Measurements from ENCODE around the gene RNF32. TPM values are rescaled to one million over a fixed set of nuclear protein-coding genes. Genes with fewer than 3 reads are reported as not detected.
"Not testable (repeated sequence)": the region's sequence is repeated elsewhere in the genome, so short reads cannot be mapped to it uniquely, and the experiment has no call there.

The RNF32 gene
- total RNA-seq, 1 donor from 2014 or later, result 1.6 TPM

GRCh38 chr7:156639426-156640256, 933 bp upstream of the RNF32 start:
- Mint-ChIP-seq H3K4me1 (ENCODE audit: low read depth) (peaks cover 13% of the 10 kb centered on the region), H3K9me3 (ENCODE audit: low read depth) (peaks cover 23% of the 10 kb centered on the region), H3K4me3 (ENCODE audit: low read depth) (peak overlapping the region; percentile 71), H3K36me3 (ENCODE audit: insufficient read depth) (peaks cover 13% of the 10 kb centered on the region), H3K27me3 (no peaks in the 10 kb centered on the region), H3K27ac (peak overlapping the region; percentile 93)
- no peak for TF ChIP-seq CTCF (IDR thresholded peaks at IDR 0.05; ENCODE audit: unreplicated experiment)
- no peak for DNase-seq (ENCODE audit: low spot score, unreplicated experiment)

- H3K4me1 Mint-ChIP-seq (ENCODE audit: low read depth), result peaks cover 8% of the 10 kb centered on the region
- no peaks in the 10 kb centered on the region for H3K27me3 Mint-ChIP-seq
- H3K4me3 Mint-ChIP-seq (ENCODE audit: low read depth), result peak overlapping the region; percentile 89
- H3K27ac Mint-ChIP-seq, result peak overlapping the region; percentile 94
- H3K36me3 Mint-ChIP-seq (ENCODE audit: insufficient read depth), result peaks cover 13% of the 10 kb centered on the region
- TF ChIP-seq CTCF (IDR thresholded peaks at IDR 0.05; ENCODE audit: unreplicated experiment), result no peak
- no peak for DNase-seq (ENCODE audit: low spot score, unreplicated experiment)
- peaks cover 23% of the 10 kb centered on the region for H3K9me3 Mint-ChIP-seq (ENCODE audit: low read depth)
Measured at GRCh38 chr7:156640949-156641485, 443 bp downstream of the RNF32 start.

- DNase-seq (ENCODE audit: low spot score, unreplicated experiment), result no peak
- Mint-ChIP-seq H3K9me3 (ENCODE audit: low read depth) (peaks cover 23% of the 10 kb centered on the region), H3K4me1 (ENCODE audit: low read depth) (peaks cover 8% of the 10 kb centered on the region), H3K27ac (no peak overlapping the region), H3K27me3 (no peaks in the 10 kb centered on the region), H3K4me3 (ENCODE audit: low read depth) (peak overlapping the region; percentile 38), H3K36me3 (ENCODE audit: insufficient read depth) (peaks cover 9% of the 10 kb centered on the region)
- TF ChIP-seq CTCF (IDR thresholded peaks at IDR 0.05; ENCODE audit: unreplicated experiment), result no peak
Measured at GRCh38 chr7:156642306-156643045, 1.9 kb downstream of the RNF32 start.

- H3K4me1 Mint-ChIP-seq (ENCODE audit: low read depth); H3K4me3 Mint-ChIP-seq (ENCODE audit: low read depth); DNase-seq (ENCODE audit: low spot score, unreplicated experiment); H3K27me3 Mint-ChIP-seq; H3K27ac Mint-ChIP-seq: not testable (repeated sequence)
- peaks cover 27% of the 10 kb centered on the region for H3K9me3 Mint-ChIP-seq (ENCODE audit: low read depth)
- H3K36me3 Mint-ChIP-seq (ENCODE audit: insufficient read depth), result peaks cover 11% of the 10 kb centered on the region
Measured at GRCh38 chr7:156647330-156647729, 6.8 kb downstream of the RNF32 start.

GRCh38 chr7:156650042-156650441, 9.5 kb downstream of the RNF32 start:
- Mint-ChIP-seq H3K27ac (no peak overlapping the region), H3K4me3 (ENCODE audit: low read depth) (no peak overlapping the region), H3K4me1 (ENCODE audit: low read depth) (peaks cover 5% of the 10 kb centered on the region), H3K36me3 (ENCODE audit: insufficient read depth) (peaks cover 16% of the 10 kb centered on the region), H3K27me3 (no peaks in the 10 kb centered on the region), H3K9me3 (ENCODE audit: low read depth) (peaks cover 31% of the 10 kb centered on the region)
- DNase-seq (ENCODE audit: low spot score, unreplicated experiment), result no peak
- peak; percentile 33 for TF ChIP-seq CTCF (IDR thresholded peaks at IDR 0.05; ENCODE audit: unreplicated experiment)
